Measurements from ENCODE around the gene VASH1.
"Not testable (repeated sequence)": the region's sequence is repeated elsewhere in the genome, so short reads cannot be mapped to it uniquely, and the experiment has no call there.

VASH1 gene

GRCh38 chr14:76726551-76726970 is 34.7 kb upstream of the VASH1 start:
- Histone ChIP-seq H3K4me3 (ENCODE audit: low read length) (no peak overlapping the region), H3K27me3 (ENCODE audit: insufficient read depth, low read length) (no peaks in the 10 kb centered on the region), H2AFZ (ENCODE audit: low read depth, low read length) (no peak overlapping the region), H3K4me1 (ENCODE audit: insufficient read depth, low read length) (no peaks in the 10 kb centered on the region), H3K36me3 (ENCODE audit: insufficient read depth, low read length) (no peaks in the 10 kb centered on the region), H3K9me3 (ENCODE audit: low read length) (no peaks in the 10 kb centered on the region)

GRCh38 chr14:76727384-76727783 is 33.9 kb upstream of the VASH1 start:
- H3K4me1 ChIP-seq (ENCODE audit: insufficient read depth, low read length) = no peaks in the 10 kb centered on the region
- H3K4me3 ChIP-seq (ENCODE audit: low read length) = no peak overlapping the region
- H3K36me3 ChIP-seq (ENCODE audit: insufficient read depth, low read length) = no peaks in the 10 kb centered on the region
- H3K9me3 ChIP-seq (ENCODE audit: low read length) = no peaks in the 10 kb centered on the region
- no peak overlapping the region for H2AFZ ChIP-seq (ENCODE audit: low read depth, low read length)
- H3K27me3 ChIP-seq (ENCODE audit: insufficient read depth, low read length) = no peaks in the 10 kb centered on the region

- no peak overlapping the region for H3K4me3 ChIP-seq (ENCODE audit: low read length)
- no peaks in the 10 kb centered on the region for H3K27me3 ChIP-seq (ENCODE audit: insufficient read depth, low read length)
- no peaks in the 10 kb centered on the region for H3K4me1 ChIP-seq (ENCODE audit: insufficient read depth, low read length)
- no peak overlapping the region for H2AFZ ChIP-seq (ENCODE audit: low read depth, low read length)
- no peaks in the 10 kb centered on the region for H3K36me3 ChIP-seq (ENCODE audit: insufficient read depth, low read length)
- H3K9me3 ChIP-seq (ENCODE audit: low read length) = no peaks in the 10 kb centered on the region
These were observed 33.4 kb upstream of the VASH1 start for GRCh38 chr14:76727901-76728300.

- Histone ChIP-seq H3K27me3 (ENCODE audit: insufficient read depth, low read length) (no peaks in the 10 kb centered on the region), H3K36me3 (ENCODE audit: insufficient read depth, low read length) (no peaks in the 10 kb centered on the region), H3K4me3 (ENCODE audit: low read length) (no peak overlapping the region), H3K9me3 (ENCODE audit: low read length) (no peaks in the 10 kb centered on the region), H2AFZ (ENCODE audit: low read depth, low read length) (no peak overlapping the region), H3K4me1 (ENCODE audit: insufficient read depth, low read length) (no peaks in the 10 kb centered on the region)
These were observed 32.0 kb upstream of the VASH1 start for GRCh38 chr14:76729258-76729657.

- Histone ChIP-seq H3K36me3 (ENCODE audit: insufficient read depth, low read length) (no peaks in the 10 kb centered on the region), H3K9me3 (ENCODE audit: low read length) (no peaks in the 10 kb centered on the region), H3K27me3 (ENCODE audit: insufficient read depth, low read length) (no peaks in the 10 kb centered on the region), H3K4me1 (ENCODE audit: insufficient read depth, low read length) (no peaks in the 10 kb centered on the region), H3K4me3 (ENCODE audit: low read length) (no peak overlapping the region), H2AFZ (ENCODE audit: low read depth, low read length) (no peak overlapping the region)
These were observed 31.2 kb upstream of the VASH1 start for GRCh38 chr14:76729953-76730505.

GRCh38 chr14:76734501-76734900 is 26.8 kb upstream of the VASH1 start:
- not testable (repeated sequence) for H2AFZ ChIP-seq (ENCODE audit: low read depth, low read length); H3K27me3 ChIP-seq (ENCODE audit: insufficient read depth, low read length); H3K36me3 ChIP-seq (ENCODE audit: insufficient read depth, low read length); H3K9me3 ChIP-seq (ENCODE audit: low read length); H3K4me3 ChIP-seq (ENCODE audit: low read length); H3K4me1 ChIP-seq (ENCODE audit: insufficient read depth, low read length)

GRCh38 chr14:76736514-76736913 is 24.8 kb upstream of the VASH1 start:
- Histone ChIP-seq H3K4me3 (ENCODE audit: low read length) (no peak overlapping the region), H3K9me3 (ENCODE audit: low read length) (no peaks in the 10 kb centered on the region), H3K36me3 (ENCODE audit: insufficient read depth, low read length) (no peaks in the 10 kb centered on the region), H2AFZ (ENCODE audit: low read depth, low read length) (no peak overlapping the region), H3K27me3 (ENCODE audit: insufficient read depth, low read length) (no peaks in the 10 kb centered on the region), H3K4me1 (ENCODE audit: insufficient read depth, low read length) (no peaks in the 10 kb centered on the region)

GRCh38 chr14:76741074-76741473 is 20.2 kb upstream of the VASH1 start:
- H3K4me1 ChIP-seq (ENCODE audit: insufficient read depth, low read length) = no peaks in the 10 kb centered on the region
- H3K4me3 ChIP-seq (ENCODE audit: low read length) = no peak overlapping the region
- H3K9me3 ChIP-seq (ENCODE audit: low read length) = no peaks in the 10 kb centered on the region
- H2AFZ ChIP-seq (ENCODE audit: low read depth, low read length) = no peak overlapping the region
- H3K27me3 ChIP-seq (ENCODE audit: insufficient read depth, low read length) = no peaks in the 10 kb centered on the region
- H3K36me3 ChIP-seq (ENCODE audit: insufficient read depth, low read length) = no peaks in the 10 kb centered on the region

GRCh38 chr14:76742185-76742584 is 19.1 kb upstream of the VASH1 start:
- no peak overlapping the region for H2AFZ ChIP-seq (ENCODE audit: low read depth, low read length)
- no peaks in the 10 kb centered on the region for H3K27me3 ChIP-seq (ENCODE audit: insufficient read depth, low read length)
- no peak overlapping the region for H3K4me3 ChIP-seq (ENCODE audit: low read length)
- H3K36me3 ChIP-seq (ENCODE audit: insufficient read depth, low read length) = no peaks in the 10 kb centered on the region
- H3K4me1 ChIP-seq (ENCODE audit: insufficient read depth, low read length) = no peaks in the 10 kb centered on the region
- no peaks in the 10 kb centered on the region for H3K9me3 ChIP-seq (ENCODE audit: low read length)

- Histone ChIP-seq H3K4me3 (ENCODE audit: low read length) (no peak overlapping the region), H3K4me1 (ENCODE audit: insufficient read depth, low read length) (no peaks in the 10 kb centered on the region), H3K27me3 (ENCODE audit: insufficient read depth, low read length) (no peaks in the 10 kb centered on the region), H3K36me3 (ENCODE audit: insufficient read depth, low read length) (no peaks in the 10 kb centered on the region), H3K9me3 (ENCODE audit: low read length) (no peaks in the 10 kb centered on the region), H2AFZ (ENCODE audit: low read depth, low read length) (no peak overlapping the region)
These were observed 18.3 kb upstream of the VASH1 start for GRCh38 chr14:76742966-76743365.

GRCh38 chr14:76752744-76753143 is 8.5 kb upstream of the VASH1 start:
- Histone ChIP-seq H3K9me3 (ENCODE audit: low read length) (no peaks in the 10 kb centered on the region), H3K4me3 (ENCODE audit: low read length) (no peak overlapping the region), H3K4me1 (ENCODE audit: insufficient read depth, low read length) (no peaks in the 10 kb centered on the region), H2AFZ (ENCODE audit: low read depth, low read length) (no peak overlapping the region), H3K36me3 (ENCODE audit: insufficient read depth, low read length) (no peaks in the 10 kb centered on the region), H3K27me3 (ENCODE audit: insufficient read depth, low read length) (no peaks in the 10 kb centered on the region)

- no peaks in the 10 kb centered on the region for H3K4me1 ChIP-seq (ENCODE audit: insufficient read depth, low read length)
- H3K9me3 ChIP-seq (ENCODE audit: low read length) = no peaks in the 10 kb centered on the region
- H3K36me3 ChIP-seq (ENCODE audit: insufficient read depth, low read length) = no peaks in the 10 kb centered on the region
- H3K27me3 ChIP-seq (ENCODE audit: insufficient read depth, low read length) = no peaks in the 10 kb centered on the region
- H3K4me3 ChIP-seq (ENCODE audit: low read length) = no peak overlapping the region
- H2AFZ ChIP-seq (ENCODE audit: low read depth, low read length) = no peak overlapping the region
These were observed 7.6 kb upstream of the VASH1 start for GRCh38 chr14:76753541-76754198.

- Histone ChIP-seq H3K4me1 (ENCODE audit: insufficient read depth, low read length) (no peaks in the 10 kb centered on the region), H3K4me3 (ENCODE audit: low read length) (no peak overlapping the region), H2AFZ (ENCODE audit: low read depth, low read length) (no peak overlapping the region), H3K9me3 (ENCODE audit: low read length) (no peaks in the 10 kb centered on the region), H3K27me3 (ENCODE audit: insufficient read depth, low read length) (no peaks in the 10 kb centered on the region), H3K36me3 (ENCODE audit: insufficient read depth, low read length) (no peaks in the 10 kb centered on the region)
These were observed 6.7 kb upstream of the VASH1 start for GRCh38 chr14:76754586-76754985.
